Prostate gland (tissue), 2 donors: ENCODE results near the gene ZFX. TPM values are rescaled to one million over a fixed set of nuclear protein-coding genes. Genes with fewer than 3 reads are reported as not detected.

Experiments
- DNase-seq: peaks from one replicate; pipeline ENCODE4 v3.0.0-alpha.2; 2019; ENCODE audit warnings: low spot score
- H3K27ac ChIP-seq, 2 donors: fragments of 200-600 bp; sonication (generic); 2 replicates each; pipeline ENCODE4 v1.5.1; 2017 to 2019
- H3K27me3 ChIP-seq: fragments of 200-600 bp; sonication (generic); replicated peaks from 2 replicates; pipeline ENCODE4 v1.5.1; 2019; ENCODE audit not compliant: insufficient read depth
- H3K36me3 ChIP-seq, 2 donors: fragments of 200-600 bp; sonication (generic); 1 replicate in 1 of 2; 2 replicates in 1 of 2; pipeline versions ENCODE4 v1.5.1 to v1.8.1; 2017 to 2019
- H3K4me1 ChIP-seq: fragments of 200-600 bp; sonication (generic); replicated peaks from 2 replicates; pipeline ENCODE4 v1.5.1; 2019
- H3K4me3 ChIP-seq, 2 donors: fragments of 200-600 bp; sonication (generic); 2 replicates each; pipeline ENCODE4 v1.5.1; 2017 to 2019
- H3K9me3 ChIP-seq: fragments of 200-600 bp; sonication (generic); 2 replicates; pipeline ENCODE4 v1.5.1; 2017
- POLR2A ChIP-seq: fragments of 450-650 bp; IDR thresholded peaks from one replicate; pipeline ENCODE4 v1.6.1; 2016; ENCODE audit warnings: antibody characterized with exemption, mild to moderate bottlenecking
- POLR2AphosphoS5 ChIP-seq: sonication (generic); formaldehyde crosslinking; IDR thresholded peaks from one replicate; pipeline ENCODE4 v1.6.1; 2017; ENCODE audit warnings: antibody characterized with exemption
- WGBS: methylation state at CpG from one replicate; pipeline ENCODE4 v1.1.5; 2018; 5-methylcytosine and 5-hydroxymethylcytosine counted together
- intact Hi-C: fragments of 100-400 bp; cut with DNase I; formaldehyde crosslinking; loops from one replicate; pipeline ENCODE4 v1.14.2; 2022
- total RNA-seq, 2 donors: library from RNA; depleted of rRNA; stranded (reverse); fragments of >200 nt; gene quantifications; one replicate each; pipeline ENCODE4 v1.1.0, GENCODE V29; 2016
- TF ChIP-seq, protein P1 (sequence below), 4 experiments: fragments of 200-600 bp in 2 of 4; fragments of 450-650 bp in 2 of 4; sonication (generic) in 2 of 4; IDR thresholded peaks; 1 replicate in 3 of 4; 2 replicates in 1 of 4; pipeline ENCODE4 v1.5.1; 2016 to 2019; ENCODE audit warnings: antibody characterized with exemption in 4 of 4, mild to moderate bottlenecking in 2 of 4, moderate library complexity in 2 of 4

Gene ZFX
- total RNA-seq, 2 donors from 2014 or later: 42.0 to 43.5 TPM

DNA sequence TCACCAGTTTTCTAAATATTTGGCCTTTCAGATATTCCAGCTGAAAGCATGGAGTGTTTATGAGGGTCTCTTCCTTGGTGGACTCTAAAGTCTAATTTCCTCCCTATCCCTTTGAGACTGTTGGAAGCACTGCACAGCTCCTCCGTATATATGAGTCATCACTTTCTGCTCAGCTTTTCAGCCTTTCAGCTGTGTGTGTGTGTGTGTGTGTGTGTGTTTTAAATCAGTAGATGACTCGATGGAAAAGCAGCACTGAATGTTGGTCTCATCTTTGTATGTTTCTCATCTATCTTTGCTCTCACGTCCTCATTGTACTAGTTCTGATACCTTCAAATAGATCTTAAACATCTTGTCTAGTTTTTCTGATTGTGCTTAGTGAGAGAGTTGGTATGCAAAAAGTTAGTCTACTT is 81.6 kb downstream of the ZFX start:
- WGBS: 15% methylated on average over 3 of the region's 3 CpGs
- intact Hi-C loops: no loop called here
- H3K36me3 ChIP-seq: no peaks in the 10 kb centered on the region
- no peaks in the 10 kb centered on the region for H3K4me1 ChIP-seq
- H3K27ac ChIP-seq: no peak overlapping the region
- H3K9me3 ChIP-seq: no peaks in the 10 kb centered on the region
- DNase-seq: no peak
- TF ChIP-seq POLR2A: no peak
- TF ChIP-seq, protein P1, sequence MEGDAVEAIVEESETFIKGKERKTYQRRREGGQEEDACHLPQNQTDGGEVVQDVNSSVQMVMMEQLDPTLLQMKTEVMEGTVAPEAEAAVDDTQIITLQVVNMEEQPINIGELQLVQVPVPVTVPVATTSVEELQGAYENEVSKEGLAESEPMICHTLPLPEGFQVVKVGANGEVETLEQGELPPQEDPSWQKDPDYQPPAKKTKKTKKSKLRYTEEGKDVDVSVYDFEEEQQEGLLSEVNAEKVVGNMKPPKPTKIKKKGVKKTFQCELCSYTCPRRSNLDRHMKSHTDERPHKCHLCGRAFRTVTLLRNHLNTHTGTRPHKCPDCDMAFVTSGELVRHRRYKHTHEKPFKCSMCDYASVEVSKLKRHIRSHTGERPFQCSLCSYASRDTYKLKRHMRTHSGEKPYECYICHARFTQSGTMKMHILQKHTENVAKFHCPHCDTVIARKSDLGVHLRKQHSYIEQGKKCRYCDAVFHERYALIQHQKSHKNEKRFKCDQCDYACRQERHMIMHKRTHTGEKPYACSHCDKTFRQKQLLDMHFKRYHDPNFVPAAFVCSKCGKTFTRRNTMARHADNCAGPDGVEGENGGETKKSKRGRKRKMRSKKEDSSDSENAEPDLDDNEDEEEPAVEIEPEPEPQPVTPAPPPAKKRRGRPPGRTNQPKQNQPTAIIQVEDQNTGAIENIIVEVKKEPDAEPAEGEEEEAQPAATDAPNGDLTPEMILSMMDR (IDR thresholded peaks at IDR 0.05): no peak
- no peak for TF ChIP-seq POLR2AphosphoS5
- no peaks in the 10 kb centered on the region for H3K27me3 ChIP-seq
- no peak overlapping the region for H3K4me3 ChIP-seq

DNA sequence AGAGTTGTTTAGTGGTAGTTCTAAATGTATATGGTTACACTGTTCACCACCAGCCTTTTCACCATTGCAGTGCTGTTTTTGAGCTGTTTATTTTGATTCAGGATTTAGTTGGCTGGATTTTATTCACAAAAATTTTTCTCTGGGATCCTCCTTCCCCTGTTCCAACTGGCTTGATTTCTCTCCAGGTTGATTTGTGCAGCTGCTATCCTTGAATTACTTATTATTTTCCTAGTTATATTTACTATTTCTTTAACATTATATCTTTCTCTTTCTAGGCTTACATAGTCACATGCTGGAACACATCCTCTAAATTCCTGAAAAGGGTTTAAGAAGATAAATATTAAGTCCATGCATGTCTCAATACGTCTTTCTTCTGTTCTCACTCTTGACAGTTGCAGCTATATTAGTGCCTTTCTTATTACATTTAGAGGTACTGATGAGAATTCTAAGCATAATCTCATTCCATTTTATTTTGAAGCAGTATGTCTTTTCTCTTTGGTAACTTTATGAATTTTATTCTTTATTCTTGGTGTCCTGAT is 82.2 kb downstream of the ZFX start:
- Histone ChIP-seq H3K9me3 (no peaks in the 10 kb centered on the region), H3K27me3 (no peaks in the 10 kb centered on the region), H3K4me3 (no peak overlapping the region), H3K36me3 (no peaks in the 10 kb centered on the region), H3K4me1 (no peaks in the 10 kb centered on the region), H3K27ac (no peak overlapping the region)
- DNase-seq: no peak
- TF ChIP-seq POLR2AphosphoS5: no peak
- TF ChIP-seq, protein P1 (IDR thresholded peaks at IDR 0.05): no peak
- no peak for TF ChIP-seq POLR2A
- intact Hi-C loops: no loop called here
- WGBS: 18% methylated on average over 1 of the region's 1 CpG

DNA sequence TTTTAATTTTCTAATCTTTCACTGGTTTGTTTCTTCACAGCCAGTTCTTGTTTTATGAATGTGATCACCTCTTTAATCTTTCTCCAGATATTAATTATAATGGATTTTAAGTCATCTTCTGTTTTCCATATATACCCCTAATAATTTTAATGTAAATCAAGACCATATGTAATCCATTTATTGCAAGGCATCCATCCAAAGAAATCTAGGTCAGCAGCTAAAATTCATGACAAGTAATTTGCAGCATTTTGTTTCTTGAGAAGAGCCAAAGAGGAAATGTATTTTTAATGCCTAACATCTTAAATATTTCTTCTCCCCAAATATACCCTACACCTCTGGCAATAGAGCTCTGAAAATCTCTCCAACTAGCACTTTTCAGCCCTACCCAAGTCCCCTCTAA is 83.3 kb downstream of the ZFX start:
- H3K4me1 ChIP-seq: no peaks in the 10 kb centered on the region
- DNase-seq: no peak
- H3K4me3 ChIP-seq: no peak overlapping the region
- no peaks in the 10 kb centered on the region for H3K27me3 ChIP-seq
- TF ChIP-seq POLR2AphosphoS5: no peak
- no peak for TF ChIP-seq POLR2A
- TF ChIP-seq, protein P1 (IDR thresholded peaks at IDR 0.05): no peak
- intact Hi-C loops: no loop called here
- H3K27ac ChIP-seq: no peak overlapping the region
- no peaks in the 10 kb centered on the region for H3K9me3 ChIP-seq
- no peaks in the 10 kb centered on the region for H3K36me3 ChIP-seq

DNA sequence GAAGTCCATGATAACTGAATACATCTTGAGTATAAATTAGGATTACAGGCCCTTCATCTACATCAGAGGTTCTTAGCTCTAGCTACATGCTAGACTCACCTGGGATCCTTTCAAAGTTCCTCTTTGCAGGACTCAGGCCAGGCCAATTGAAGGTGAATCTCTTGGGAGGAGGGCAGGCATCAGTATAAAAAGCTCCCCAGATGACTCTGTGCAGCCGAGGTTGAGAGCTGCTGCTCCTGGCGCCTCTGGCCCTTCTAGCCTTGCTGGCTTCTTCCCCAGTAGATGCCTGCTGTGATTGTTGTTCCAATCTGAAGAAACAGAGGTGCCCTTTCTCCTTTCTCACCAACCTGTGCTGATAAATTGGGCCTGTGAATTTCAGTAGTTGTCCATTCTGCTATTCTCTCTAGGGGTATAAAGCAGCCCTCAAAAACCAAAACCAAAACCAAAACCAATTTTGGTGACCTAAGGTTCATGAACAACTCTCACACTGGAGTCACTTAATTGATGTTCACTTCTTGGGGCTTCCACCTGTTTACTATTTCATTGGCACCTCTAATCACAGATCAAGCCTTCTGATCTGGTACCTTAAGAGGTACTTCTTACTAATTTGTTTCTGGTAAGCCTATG is 85.7 kb downstream of the ZFX start:
- WGBS: 74% methylated on average over 2 of the region's 2 CpGs
- Histone ChIP-seq H3K27ac (no peak overlapping the region), H3K27me3 (no peaks in the 10 kb centered on the region), H3K4me1 (no peaks in the 10 kb centered on the region), H3K9me3 (no peaks in the 10 kb centered on the region), H3K36me3 (no peaks in the 10 kb centered on the region), H3K4me3 (no peak overlapping the region)
- intact Hi-C loops: no loop called here
- no peak for DNase-seq
- TF ChIP-seq POLR2AphosphoS5 (no peak), POLR2A (no peak)
- TF ChIP-seq, protein P1 (IDR thresholded peaks at IDR 0.05): no peak
